IPS-NIHi11 (cell line): ENCODE data around the gene ANXA7.
"Not testable (repeated sequence)": the region's sequence is repeated elsewhere in the genome, so short reads cannot be mapped to it uniquely, and the experiment has no call there.

Experiments used
- DNase-seq: peaks from one replicate; pipeline ENCODE4 v3.0.0; 2012; ENCODE audit warnings: mixed read lengths, low spot score

Gene ANXA7

DNA sequence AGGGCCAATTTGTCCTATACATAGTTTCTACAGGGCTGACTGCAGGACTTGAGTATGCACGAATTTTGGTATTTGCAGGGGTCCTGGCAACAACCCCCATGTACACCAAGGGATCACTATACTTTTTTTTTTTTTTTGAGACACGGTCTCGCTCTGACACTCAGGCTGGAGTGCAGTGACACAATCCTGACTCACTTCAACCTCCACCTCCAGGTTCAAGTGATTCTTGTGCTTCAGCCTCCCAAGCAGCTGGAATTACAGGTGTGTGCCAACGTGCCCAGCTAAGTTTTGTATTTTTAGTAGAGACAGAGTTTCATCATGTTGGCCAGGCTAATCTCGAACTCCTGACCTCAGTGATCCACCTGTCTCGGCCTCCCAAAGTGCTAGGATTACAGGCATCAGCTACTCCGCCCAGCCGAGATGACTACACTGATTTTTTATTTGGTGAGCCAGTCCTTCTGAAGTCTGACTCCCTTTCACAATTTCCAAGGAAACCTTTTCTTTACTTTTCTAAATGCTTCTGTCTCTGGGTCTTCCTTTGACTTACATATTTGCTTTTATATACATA lies 75.0 kb downstream of the ANXA7 start:
- DNase-seq: no peak

- no peak for DNase-seq
Observed at GRCh38 chr10:73333202-73333601, 80.7 kb downstream of the ANXA7 start.

- no peak for DNase-seq
Observed at GRCh38 chr10:73332379-73332778, 81.5 kb downstream of the ANXA7 start.

GRCh38 chr10:73328523-73328922 lies 85.3 kb downstream of the ANXA7 start:
- not testable (repeated sequence) for DNase-seq

DNA sequence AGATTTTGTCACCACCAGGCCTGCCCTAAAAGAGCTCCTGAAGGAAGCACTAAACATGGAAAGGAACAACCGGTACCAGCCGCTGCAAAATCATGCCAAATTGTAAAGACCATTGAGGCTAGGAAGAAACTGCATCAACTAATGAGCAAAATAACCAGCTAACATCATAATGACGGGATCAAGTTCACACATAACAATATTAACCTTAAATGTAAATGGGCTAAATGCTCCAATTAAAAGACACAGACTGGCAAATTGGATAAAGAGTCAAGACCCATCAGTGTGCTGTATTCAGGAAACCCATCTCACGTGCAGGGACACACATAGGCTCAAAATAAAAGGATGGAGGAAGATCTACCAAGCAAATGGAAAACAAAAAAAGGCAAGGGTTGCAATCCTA lies 88.6 kb downstream of the ANXA7 start:
- DNase-seq: not testable (repeated sequence)
